Astrocyte (in vitro differentiated cells and primary cell): Measurements from ENCODE around the gene BBIP1.

Experiments used
- CTCF ChIP-seq: IDR thresholded peaks from 2 replicates; pipeline ENCODE4 v1.5.1; 2011; ENCODE audit warnings: low read depth, mild to moderate bottlenecking, inconsistent platforms, low read length, moderate library complexity; ENCODE audit not compliant: insufficient read depth
- EZH2 ChIP-seq: IDR thresholded peaks from 2 replicates; pipeline ENCODE4 v1.6.1; 2012; ENCODE audit warnings: mild to moderate bottlenecking, low read length, inconsistent platforms; ENCODE audit not compliant: insufficient read depth

GRCh38 chr10:110966146-110966545 lies 47.2 kb upstream of the BBIP1 start:
- TF ChIP-seq CTCF (no peak), EZH2 (no peak)
